Neutrophil (primary cell): ENCODE results near the gene WFDC6.
"Not testable (repeated sequence)": the region's sequence is repeated elsewhere in the genome, so short reads cannot be mapped to it uniquely, and the experiment has no call there.

Experiments used
- H3K27ac ChIP-seq: fragments of 200-600 bp; sonication (generic); 2 replicates; pipeline ENCODE4 v1.5.1; 2016; ENCODE audit warnings: mild to moderate bottlenecking, moderate library complexity
- H3K27me3 ChIP-seq: fragments of 200-600 bp; sonication (generic); 2 replicates; pipeline ENCODE4 v1.6.0; 2016; ENCODE audit warnings: mild to moderate bottlenecking
- H3K36me3 ChIP-seq: fragments of 200-600 bp; sonication (generic); 2 replicates; pipeline ENCODE4 v1.5.1; 2017
- H3K4me1 ChIP-seq, 2 experiments: fragments of 200-600 bp in 1 of 2; sonication (generic) in 1 of 2; 1 replicate in 1 of 2; 2 replicates in 1 of 2; pipeline versions ENCODE4 v1.5.1 to v1.6.1; 2013 to 2016; ENCODE audit warnings: low read depth in 1 of 2, low read length in 1 of 2, mild to moderate bottlenecking in 1 of 2, moderate library complexity in 1 of 2; ENCODE audit not compliant: control insufficient read depth in 1 of 2, insufficient read depth in 1 of 2
- H3K4me3 ChIP-seq, 2 experiments: fragments of 200-600 bp in 1 of 2; sonication (generic) in 1 of 2; 1 replicate in 1 of 2; 2 replicates in 1 of 2; pipeline ENCODE4 v1.5.1; 2013 to 2016; ENCODE audit warnings: low read depth in 1 of 2, low read length in 1 of 2, mild to moderate bottlenecking in 1 of 2, moderate library complexity in 1 of 2
- H3K9me3 ChIP-seq: fragments of 200-600 bp; sonication (generic); 2 replicates; pipeline ENCODE4 v1.5.1; 2016
- TF ChIP-seq, protein P1 (sequence below): fragments of 200-600 bp; sonication (generic); IDR thresholded peaks from 2 replicates; pipeline ENCODE4 v1.5.1; 2016; ENCODE audit warnings: antibody characterized with exemption

Gene WFDC6

DNA sequence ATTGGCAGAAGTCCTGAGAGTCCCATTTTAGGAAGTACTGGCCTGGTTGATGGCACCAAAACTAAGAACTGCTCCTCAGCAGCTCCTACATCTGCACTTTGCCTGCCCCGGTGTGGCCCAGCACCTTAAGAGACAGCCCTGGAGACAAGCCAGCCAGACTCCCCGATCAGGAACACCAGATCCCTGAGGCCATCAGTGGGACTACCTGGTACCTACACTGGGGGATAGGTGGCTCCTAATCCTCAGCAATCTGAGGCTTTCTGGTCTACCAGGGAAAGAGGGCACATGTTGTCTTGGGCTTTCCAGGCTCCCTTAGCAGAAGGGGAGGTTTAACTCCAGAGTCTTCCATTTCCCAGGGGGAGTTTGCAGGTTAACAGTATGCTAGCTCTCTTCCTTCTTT lies at the start of gene WFDC6:
TSS of gene WFDC6 (minus strand) at position 101 of the 400 bp plus-strand sequence. CDS start at position 26, 75 bp downstream.
- no peak within 1 kb of the TSS for H3K4me3 ChIP-seq
- no peaks in the 10 kb centered on the region for H3K36me3 ChIP-seq
- no peaks in the 10 kb centered on the region for H3K9me3 ChIP-seq
- H3K27me3 ChIP-seq = peaks cover 84% of the 10 kb centered on the region
- no peaks in the 10 kb centered on the region for H3K4me1 ChIP-seq
- TF ChIP-seq, protein P1, sequence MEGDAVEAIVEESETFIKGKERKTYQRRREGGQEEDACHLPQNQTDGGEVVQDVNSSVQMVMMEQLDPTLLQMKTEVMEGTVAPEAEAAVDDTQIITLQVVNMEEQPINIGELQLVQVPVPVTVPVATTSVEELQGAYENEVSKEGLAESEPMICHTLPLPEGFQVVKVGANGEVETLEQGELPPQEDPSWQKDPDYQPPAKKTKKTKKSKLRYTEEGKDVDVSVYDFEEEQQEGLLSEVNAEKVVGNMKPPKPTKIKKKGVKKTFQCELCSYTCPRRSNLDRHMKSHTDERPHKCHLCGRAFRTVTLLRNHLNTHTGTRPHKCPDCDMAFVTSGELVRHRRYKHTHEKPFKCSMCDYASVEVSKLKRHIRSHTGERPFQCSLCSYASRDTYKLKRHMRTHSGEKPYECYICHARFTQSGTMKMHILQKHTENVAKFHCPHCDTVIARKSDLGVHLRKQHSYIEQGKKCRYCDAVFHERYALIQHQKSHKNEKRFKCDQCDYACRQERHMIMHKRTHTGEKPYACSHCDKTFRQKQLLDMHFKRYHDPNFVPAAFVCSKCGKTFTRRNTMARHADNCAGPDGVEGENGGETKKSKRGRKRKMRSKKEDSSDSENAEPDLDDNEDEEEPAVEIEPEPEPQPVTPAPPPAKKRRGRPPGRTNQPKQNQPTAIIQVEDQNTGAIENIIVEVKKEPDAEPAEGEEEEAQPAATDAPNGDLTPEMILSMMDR = no peak
- no peak within 1 kb of the TSS for H3K27ac ChIP-seq

DNA sequence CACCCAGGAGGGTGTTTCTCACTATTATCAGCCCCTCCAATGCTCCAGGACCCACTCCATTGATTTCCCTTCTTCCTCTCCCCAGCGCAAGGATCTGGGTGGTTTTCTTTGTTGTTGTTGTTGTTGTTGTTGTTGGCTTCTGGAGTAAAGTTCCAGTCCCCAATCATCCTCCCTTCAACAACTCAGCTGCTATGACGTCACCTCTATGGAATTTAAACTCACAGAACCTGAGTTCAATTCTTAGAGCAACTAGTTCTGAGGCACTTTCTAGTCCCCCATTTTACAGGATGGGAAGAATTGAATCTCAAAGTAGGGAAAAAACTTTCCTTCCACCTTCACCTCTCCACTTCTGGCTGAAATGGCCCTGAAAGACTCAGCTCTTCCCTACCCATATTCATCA lies 49.5 kb upstream of the WFDC6 start:
- H3K27ac ChIP-seq = no peak overlapping the region
- no peaks in the 10 kb centered on the region for H3K36me3 ChIP-seq
- H3K9me3 ChIP-seq = no peaks in the 10 kb centered on the region
- no peaks in the 10 kb centered on the region for H3K4me1 ChIP-seq
- H3K27me3 ChIP-seq = peaks cover 22% of the 10 kb centered on the region
- H3K4me3 ChIP-seq = no peak overlapping the region
- TF ChIP-seq, protein P1 = no peak

DNA sequence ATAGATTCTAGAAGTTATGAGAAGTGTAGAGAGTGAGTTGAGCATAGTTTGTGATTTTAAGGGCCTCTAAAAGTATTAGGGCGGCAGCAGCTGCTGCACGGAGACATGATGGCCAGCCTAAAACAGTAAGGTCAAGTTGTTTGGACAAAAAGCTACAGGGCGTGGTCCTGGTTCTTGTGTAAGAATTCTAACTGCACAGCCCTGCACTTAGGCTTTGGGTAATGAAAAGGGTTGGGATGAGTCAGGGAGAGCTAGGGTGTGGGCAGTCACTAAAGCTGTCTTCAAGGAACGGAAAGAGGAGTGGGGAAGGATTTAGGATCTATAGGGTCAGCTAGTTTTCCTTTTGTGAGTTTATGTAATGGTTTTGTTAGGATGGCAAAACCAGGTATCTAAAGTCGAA lies 46.7 kb upstream of the WFDC6 start:
- H3K27me3 ChIP-seq = peaks cover 36% of the 10 kb centered on the region
- not testable (repeated sequence) for H3K27ac ChIP-seq, H3K4me1 ChIP-seq, H3K9me3 ChIP-seq, H3K4me3 ChIP-seq, H3K36me3 ChIP-seq

DNA sequence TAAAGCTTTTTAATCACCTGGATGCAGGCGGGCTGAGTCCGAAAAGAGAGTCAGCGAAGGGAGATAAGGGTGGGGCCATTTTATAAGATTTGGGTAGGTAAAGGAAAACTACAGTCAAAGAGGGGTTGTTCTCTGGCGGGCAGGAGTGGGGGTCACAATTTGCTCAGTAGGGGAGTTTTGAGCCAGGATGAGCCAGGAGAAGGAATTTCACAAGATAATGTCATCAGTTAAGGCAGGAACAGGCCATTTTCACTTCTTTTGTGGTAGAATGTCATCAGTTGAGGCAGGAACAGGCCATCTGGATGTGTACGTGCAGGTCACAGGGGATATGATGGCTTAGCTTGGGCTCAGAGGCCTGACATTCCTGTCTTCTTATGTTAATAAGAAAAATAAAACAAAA lies 45.0 kb upstream of the WFDC6 start:
- H3K27me3 ChIP-seq = peaks cover 39% of the 10 kb centered on the region
- not testable (repeated sequence) for H3K4me1 ChIP-seq, H3K9me3 ChIP-seq, H3K4me3 ChIP-seq, H3K27ac ChIP-seq, H3K36me3 ChIP-seq

DNA sequence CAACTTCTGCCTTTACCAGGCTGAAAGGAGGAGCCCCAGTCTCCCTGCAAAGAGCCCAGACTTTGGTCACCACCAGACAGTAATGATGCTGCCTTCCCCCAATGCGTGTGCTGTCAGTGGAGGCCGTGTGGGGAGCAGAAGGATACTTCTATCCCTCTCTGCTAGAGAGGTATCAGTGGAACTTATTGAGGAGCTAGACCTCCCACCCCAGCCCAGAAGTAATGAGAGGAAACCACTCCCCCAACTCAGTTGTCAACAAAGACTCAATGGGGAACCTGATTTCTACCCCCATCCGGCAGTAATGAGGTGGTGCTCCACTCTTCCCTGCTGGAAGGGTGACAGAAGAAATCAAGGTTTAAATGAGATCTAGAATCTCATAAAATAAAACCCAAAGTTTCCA lies 44.2 kb upstream of the WFDC6 start:
- TF ChIP-seq, protein P1 = no peak

DNA sequence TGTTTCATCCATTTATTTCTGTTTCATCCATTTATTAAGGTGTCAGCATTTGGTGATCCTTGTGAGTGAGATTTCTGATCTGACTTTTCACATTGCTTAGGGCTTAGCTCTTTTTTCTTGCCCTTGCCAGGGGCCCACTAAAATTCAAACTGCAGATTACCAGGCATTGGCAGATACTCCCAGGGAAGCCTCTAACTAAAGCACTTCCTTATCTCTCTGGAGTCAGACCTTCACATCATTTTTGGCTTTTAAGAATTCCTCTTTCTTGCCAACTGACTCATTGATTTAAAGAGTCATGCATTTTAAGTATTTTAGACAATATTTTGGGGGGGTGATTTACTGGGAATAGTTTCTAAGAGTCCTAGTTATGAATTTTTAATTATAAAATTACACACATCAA lies 42.4 kb upstream of the WFDC6 start:
- H3K27ac ChIP-seq = no peak overlapping the region
- H3K36me3 ChIP-seq = no peaks in the 10 kb centered on the region
- no peaks in the 10 kb centered on the region for H3K9me3 ChIP-seq

More for the DNA sequence above, 44.2 kb upstream of the WFDC6 start:
- H3K36me3 ChIP-seq = no peaks in the 10 kb centered on the region
- no peaks in the 10 kb centered on the region for H3K4me1 ChIP-seq
- no peaks in the 10 kb centered on the region for H3K9me3 ChIP-seq
- peaks cover 46% of the 10 kb centered on the region for H3K27me3 ChIP-seq
- no peak overlapping the region for H3K4me3 ChIP-seq
- H3K27ac ChIP-seq = no peak overlapping the region

More for the DNA sequence above, 42.4 kb upstream of the WFDC6 start:
- TF ChIP-seq, protein P1 = no peak
- Histone ChIP-seq H3K4me1 (no peaks in the 10 kb centered on the region), H3K4me3 (no peak overlapping the region), H3K27me3 (peaks cover 48% of the 10 kb centered on the region)
